Brain pericyte (primary cell): ENCODE results near the gene RAB11FIP4.
A peak's percentile ranks its signal among the peaks of the same experiment; 100 is the strongest.

ENCODE experiments used
- DNase-seq: peaks from one replicate; pipeline ENCODE4 v3.0.0-alpha.2; 2012; ENCODE audit warnings: low read depth, low spot score

RAB11FIP4 gene

GRCh38 chr17:31548709-31549108, 157.2 kb downstream of the RAB11FIP4 start:
- no peak for DNase-seq

- DNase-seq = no peak
Measured at GRCh38 chr17:31549121-31549524, 157.6 kb downstream of the RAB11FIP4 start.

- peak; percentile 75 for DNase-seq
Measured at GRCh38 chr17:31549525-31550388, 158.3 kb downstream of the RAB11FIP4 start.

- no peak for DNase-seq
Measured at GRCh38 chr17:31550389-31551056, 159.0 kb downstream of the RAB11FIP4 start.

- DNase-seq = no peak
Measured at GRCh38 chr17:31552568-31552967, 161.1 kb downstream of the RAB11FIP4 start.

GRCh38 chr17:31553506-31553905, 162.0 kb downstream of the RAB11FIP4 start:
- no peak for DNase-seq

GRCh38 chr17:31554930-31555329, 163.5 kb downstream of the RAB11FIP4 start:
- DNase-seq = no peak

- DNase-seq = no peak
Measured at GRCh38 chr17:31556969-31557645, 165.6 kb downstream of the RAB11FIP4 start.

GRCh38 chr17:31558748-31559583, 167.5 kb downstream of the RAB11FIP4 start:
- DNase-seq = no peak

GRCh38 chr17:31559584-31560501, 168.4 kb downstream of the RAB11FIP4 start:
- no peak for DNase-seq

- no peak for DNase-seq
Measured at GRCh38 chr17:31560616-31561235, 169.3 kb downstream of the RAB11FIP4 start.

- no peak for DNase-seq
Measured at GRCh38 chr17:31561469-31562375, 170.2 kb downstream of the RAB11FIP4 start.

- DNase-seq = no peak
Measured at GRCh38 chr17:31562376-31562840, 170.9 kb downstream of the RAB11FIP4 start.

GRCh38 chr17:31564291-31564690, 172.8 kb downstream of the RAB11FIP4 start:
- DNase-seq = no peak

- no peak for DNase-seq
Measured at GRCh38 chr17:31564883-31565301, 173.4 kb downstream of the RAB11FIP4 start.

- no peak for DNase-seq
Measured at GRCh38 chr17:31565652-31566051, 174.2 kb downstream of the RAB11FIP4 start.

GRCh38 chr17:31566247-31566991, 174.9 kb downstream of the RAB11FIP4 start:
- no peak for DNase-seq

GRCh38 chr17:31566992-31567373, 175.5 kb downstream of the RAB11FIP4 start:
- no peak for DNase-seq
